H1 (cell line): ENCODE measurements around the gene POLD4. TPM values are rescaled to one million over a fixed set of nuclear protein-coding genes. Genes with fewer than 3 reads are reported as not detected.

Experiments
- CTCF ChIA-PET: fragments of 300-600 bp; sonication (Branson Sonifier 250); formaldehyde crosslinking; loops from one replicate; lab custom pipeline; 2021; ENCODE audit not compliant: partially characterized antibody; lab: Charles Lee
- POLR2A ChIA-PET: fragments of 300-600 bp; sonication (Branson Sonifier 250); formaldehyde crosslinking; loops from one replicate; lab custom pipeline; 2021; ENCODE audit warnings: inconsistent platforms; ENCODE audit not compliant: partially characterized antibody; lab: Charles Lee
- DNase-seq, 2 experiments: peaks; one replicate each; pipeline versions ENCODE4 v3.0.0 to v3.0.0-alpha.2; 2010 to 2022; ENCODE audit warnings: low spot score in 2 of 2, low read depth in 1 of 2, mixed read lengths in 1 of 2
- FAIRE-seq: peaks from 2 replicates; lab custom pipeline; 2011; peaks lifted over from hg19 to GRCh38; lab: Jason Lieb, UNC
- H2AFZ ChIP-seq: 2 replicates; pipeline ENCODE4 v1.8.1; 2012; ENCODE audit warnings: low read length, inconsistent platforms
- H2AK5ac ChIP-seq: 2 replicates; pipeline ENCODE4 v1.6.1; 2013; ENCODE audit warnings: low read depth, low read length
- H2BK120ac ChIP-seq: replicated peaks from 2 replicates; pipeline ENCODE3; 2013; ENCODE audit warnings: low read depth, low read length, inconsistent platforms
- H2BK12ac ChIP-seq: 2 replicates; pipeline ENCODE4 v1.6.1; 2013; ENCODE audit warnings: low read depth, low read length
- H2BK15ac ChIP-seq: 2 replicates; pipeline ENCODE4 v1.6.1; 2013; ENCODE audit warnings: low read length
- H2BK20ac ChIP-seq: 2 replicates; pipeline ENCODE4 v1.6.1; 2013; ENCODE audit warnings: low read length
- H2BK5ac ChIP-seq: 2 replicates; pipeline ENCODE4 v1.6.1; 2013; ENCODE audit warnings: low read depth, low read length
- H3K14ac ChIP-seq: 2 replicates; pipeline ENCODE4 v1.6.1; 2013; ENCODE audit warnings: inconsistent platforms; ENCODE audit not compliant: insufficient read length
- H3K18ac ChIP-seq: 2 replicates; pipeline ENCODE4 v1.6.1; 2013; ENCODE audit warnings: low read length; ENCODE audit errors: extremely low read depth
- H3K23ac ChIP-seq: 2 replicates; pipeline ENCODE4 v1.6.1; 2013; ENCODE audit warnings: inconsistent platforms; ENCODE audit not compliant: insufficient read length
- H3K23me2 ChIP-seq: 2 replicates; pipeline ENCODE4 v1.6.1; 2013; ENCODE audit warnings: low read depth, low read length
- H3K27ac ChIP-seq: 2 replicates; pipeline ENCODE4 v1.6.1; 2011; ENCODE audit warnings: low read depth, low read length, inconsistent platforms
- H3K27me3 ChIP-seq, 4 experiments: replicated peaks in 1 of 4; 1 replicate in 1 of 4; 2 replicates in 3 of 4; pipeline versions ENCODE4 v1.6.1 to v1.8.1; 2011 to 2013; ENCODE audit warnings: low read length in 3 of 4, mild to moderate bottlenecking in 3 of 4, inconsistent platforms in 2 of 4, mixed read lengths in 2 of 4, moderate library complexity in 1 of 4; ENCODE audit not compliant: control insufficient read depth in 3 of 4, insufficient read depth in 3 of 4; ENCODE audit errors: extremely low read depth in 1 of 4
- H3K36me3 ChIP-seq, 4 experiments: 2 replicates each; pipeline versions ENCODE4 v1.6.1 to v1.8.1; 2011 to 2013; ENCODE audit warnings: mild to moderate bottlenecking in 4 of 4, low read length in 3 of 4, moderate library complexity in 2 of 4, control low read depth in 1 of 4, inconsistent platforms in 1 of 4; ENCODE audit not compliant: insufficient read depth in 4 of 4, control insufficient read depth in 2 of 4
- H3K4ac ChIP-seq: replicated peaks from 2 replicates; pipeline ENCODE3; 2013; ENCODE audit warnings: low read length, low read depth, mixed read lengths, inconsistent platforms; ENCODE audit not compliant: insufficient read length
- H3K4me1 ChIP-seq, 4 experiments: replicated peaks in 1 of 4; 1 replicate in 1 of 4; 2 replicates in 3 of 4; pipeline versions ENCODE4 v1.6.1 to v1.8.1; 2011 to 2013; ENCODE audit warnings: low read length in 3 of 4, inconsistent platforms in 2 of 4, mixed read lengths in 1 of 4; ENCODE audit not compliant: insufficient read depth in 4 of 4, control insufficient read depth in 3 of 4
- H3K4me2 ChIP-seq, 2 experiments: 2 replicates each; pipeline versions ENCODE4 v1.6.1 to v1.8.1; 2011 to 2013; ENCODE audit warnings: low read depth in 2 of 2, low read length in 2 of 2, control low read depth in 1 of 2, inconsistent platforms in 1 of 2, mild to moderate bottlenecking in 1 of 2; ENCODE audit not compliant: insufficient read depth in 1 of 2
- H3K4me3 ChIP-seq, 4 experiments: fragments of 200-600, 300-600 bp in 1 of 4; sonication (generic), shearing (Covaris generic), sonication (Bioruptor Twin) in 1 of 4; 2 replicates each; pipeline versions ENCODE4 v1.5.1 to v1.8.1; 2011 to 2016; ENCODE audit warnings: low read length in 4 of 4, low read depth in 3 of 4, control low read depth in 2 of 4, inconsistent platforms in 2 of 4, mild to moderate bottlenecking in 2 of 4, mixed read lengths in 1 of 4, moderate library complexity in 1 of 4; ENCODE audit not compliant: insufficient read depth in 2 of 4; ENCODE audit errors: extremely low read depth in 1 of 4
- H3K56ac ChIP-seq: replicated peaks from 2 replicates; pipeline ENCODE3; 2013; ENCODE audit warnings: low read depth, mild to moderate bottlenecking, mixed read lengths, low read length, inconsistent platforms; ENCODE audit not compliant: insufficient read length
- H3K79me1 ChIP-seq: 2 replicates; pipeline ENCODE4 v1.6.1; 2013; ENCODE audit warnings: low read depth, low read length, control low read depth
- H3K79me2 ChIP-seq, 2 experiments: 2 replicates each; pipeline versions ENCODE4 v1.6.1 to v1.8.1; 2012 to 2013; ENCODE audit warnings: low read length in 2 of 2, mild to moderate bottlenecking in 2 of 2, inconsistent platforms in 1 of 2; ENCODE audit not compliant: insufficient read depth in 2 of 2, control insufficient read depth in 1 of 2
- H3K9ac ChIP-seq, 4 experiments: replicated peaks in 1 of 4; 1 replicate in 1 of 4; 2 replicates in 3 of 4; pipeline versions ENCODE4 v1.6.1 to v1.8.1; 2011 to 2013; ENCODE audit warnings: low read depth in 3 of 4, low read length in 3 of 4, control low read depth in 2 of 4, mild to moderate bottlenecking in 2 of 4, moderate library complexity in 2 of 4, inconsistent platforms in 1 of 4; ENCODE audit errors: extremely low read depth in 1 of 4
- H3K9me3 ChIP-seq, 2 experiments: 2 replicates each; pipeline versions ENCODE4 v1.6.1 to v1.8.1; 2012 to 2013; ENCODE audit warnings: mild to moderate bottlenecking in 2 of 2, moderate library complexity in 2 of 2, control low read depth in 1 of 2, inconsistent platforms in 1 of 2, low read depth in 1 of 2, low read length in 1 of 2, mixed read lengths in 1 of 2; ENCODE audit not compliant: insufficient read depth in 2 of 2
- H4K20me1 ChIP-seq, 2 experiments: replicated peaks in 1 of 2; 2 replicates each; pipeline versions ENCODE3 to v1.8.1; 2011 to 2013; ENCODE audit warnings: inconsistent platforms in 2 of 2, low read length in 2 of 2, mild to moderate bottlenecking in 1 of 2; ENCODE audit not compliant: insufficient read depth in 2 of 2, control insufficient read depth in 1 of 2
- H4K5ac ChIP-seq: 2 replicates; pipeline ENCODE4 v1.6.1; 2013; ENCODE audit warnings: low read length, low read depth, mixed read lengths, inconsistent platforms; ENCODE audit not compliant: insufficient read length
- H4K8ac ChIP-seq: 2 replicates; pipeline ENCODE4 v1.8.0; 2013; ENCODE audit warnings: mild to moderate bottlenecking, moderate library complexity, low read length, inconsistent platforms; ENCODE audit not compliant: insufficient read depth; ENCODE audit errors: extremely low read depth
- H4K91ac ChIP-seq: replicated peaks from 2 replicates; pipeline ENCODE3; 2013; ENCODE audit warnings: low read length, mixed read lengths, inconsistent platforms; ENCODE audit not compliant: insufficient read length
- BRCA1 ChIP-seq: IDR thresholded peaks from 2 replicates; pipeline ENCODE4 v1.6.1; 2012; ENCODE audit warnings: low read depth, low read length, improper control_type of control experiment
- KDM1A ChIP-seq: fragments of 200-600, 300-600 bp; sonication (generic); IDR thresholded peaks from 2 replicates; pipeline ENCODE4 v1.7.1; 2016; ENCODE audit warnings: mild to moderate bottlenecking, low read length, borderline replicate concordance
- SAP30 ChIP-seq: fragments of 300-600 bp; sonication (generic); IDR thresholded peaks from 2 replicates; pipeline ENCODE4 v1.7.1; 2012; ENCODE audit warnings: low read length, moderate library complexity, mild to moderate bottlenecking, inconsistent platforms; ENCODE audit not compliant: insufficient read depth, insufficient replicate concordance
- TEAD4 ChIP-seq: IDR thresholded peaks from 2 replicates; pipeline ENCODE4 v1.6.1; 2012; ENCODE audit warnings: low read depth, low read length, inconsistent platforms, mixed read lengths
- WGBS, 2 experiments: shearing (Covaris generic) in 1 of 2; methylation state at CpG; one replicate each; pipeline versions ENCODE4 v1.1.6 to v1.1.7; 2013 to 2015; ENCODE audit warnings: low lambda C conversion rate in 2 of 2, mixed read lengths in 2 of 2, inconsistent platforms in 1 of 2, low coverage in 1 of 2, missing lambda C conversion rate in 1 of 2; ENCODE audit not compliant: insufficient replicate concordance in 2 of 2, insufficient coverage in 1 of 2, insufficient read length in 1 of 2; ENCODE audit errors: extremely low coverage in 1 of 2, missing lambda C conversion rate in 1 of 2; 5-methylcytosine and 5-hydroxymethylcytosine counted together
- polyA plus RNA-seq, 7 experiments: library from polyadenylated mRNA; depleted of rRNA in 3 of 7; stranded (reverse) in 5 of 7; unstranded in 2 of 7; fragments of >200 nt in 5 of 7; fragments of 200-250 nt in 2 of 7; gene quantifications; 1 replicate in 5 of 7; 2 replicates in 1 of 7; 4 replicates in 1 of 7; pipeline versions ENCODE4 v1.2.1 to v1.2.3, GENCODE V29; 2011 to 2013; ENCODE audit warnings: missing spikeins in 2 of 7, mixed read lengths in 2 of 7
- total RNA-seq: library from RNA; stranded (reverse); fragmentation: NEBNext Ultra II Directional; extraction: Animal tissue kit (Norgen Biotek cat#: 25700); gene quantifications from 2 replicates; pipeline ENCODE4 v1.2.1, GENCODE V29; 2021

Gene POLD4
- total and polyA plus RNA-seq, 2 of the 8 experiments (the other 6 are each of a cell fraction or from before 2014, with no cell fraction given), result 21.2 to 46.7 TPM

DNA sequence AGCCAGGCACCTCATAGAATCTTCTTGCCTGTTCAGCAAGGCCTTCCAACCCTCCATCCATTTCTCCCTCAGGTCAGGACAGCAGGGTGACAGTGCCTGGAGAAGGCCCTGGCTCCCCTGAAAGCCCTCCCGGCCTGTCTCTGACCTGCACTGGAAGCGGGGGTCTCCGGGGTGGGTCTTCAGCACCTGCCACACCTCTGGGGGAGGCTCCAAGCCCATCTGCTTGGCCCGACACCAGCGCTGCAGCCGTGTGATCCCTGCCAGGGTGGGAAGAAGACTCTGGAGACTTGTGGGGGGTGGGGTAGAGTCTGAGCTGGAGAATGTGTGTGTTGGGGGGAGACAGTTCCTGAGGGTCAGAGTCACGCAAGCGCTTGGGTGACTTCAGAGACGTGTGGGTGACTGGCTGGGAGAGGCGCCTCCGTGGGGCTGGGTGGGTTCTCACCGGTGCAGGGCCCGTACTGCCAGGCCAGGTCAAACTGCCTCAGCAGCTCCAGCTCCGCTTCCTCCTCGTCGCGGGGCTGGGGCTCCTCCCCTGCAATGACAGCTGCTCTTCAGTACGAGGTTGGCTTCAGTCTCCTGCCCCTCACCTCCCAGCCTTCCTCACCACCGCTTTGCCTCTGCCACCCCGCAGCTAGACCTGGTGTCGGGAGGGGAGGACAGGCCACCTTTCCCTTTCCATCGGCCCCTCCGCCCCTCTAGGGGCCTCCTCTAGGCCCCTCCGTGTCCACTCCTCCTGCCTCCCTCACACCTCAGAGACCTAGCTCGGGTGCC lies 615 bp downstream of the POLD4 start:
- Histone ChIP-seq H3K27me3 (no peaks in the 10 kb centered on the region; a peak in 1 of 7 replicates), H3K79me2 (no peaks in the 10 kb centered on the region), H4K8ac (peak overlapping the region; percentile 69; the same call in 1 of the 2 replicates), H3K18ac (peak overlapping the region; percentile 60; the same call in 1 of the 2 replicates), H3K4me3 (peak overlapping the region; percentile 57 to 78 (median 73)), H2AK5ac (no peak overlapping the region), H3K9me3 (no peaks in the 10 kb centered on the region), H3K9ac (peak overlapping the region in 3 of 4 experiments; percentile 41 to 62 (median 51); a peak in 5 of 7 replicates), H3K23ac (no peak overlapping the region), H3K56ac (no peak overlapping the region), H3K27ac (peak overlapping the region; percentile 72; the same call in 1 of the 2 replicates), H2BK120ac (no peak overlapping the region), H3K4ac (no peak overlapping the region), H4K91ac (peak overlapping the region; percentile 11), H3K14ac (no peak overlapping the region), H2BK15ac (peak overlapping the region; percentile 72), H2BK5ac (peak overlapping the region; percentile 76), H3K4me1 (peaks cover 0 to 18% (median 15%) of the 10 kb centered on the region in 4 experiments; a peak in 6 of 7 replicates), H2BK12ac (no peak overlapping the region), H4K20me1 (peaks cover 0 to 3% of the 10 kb centered on the region in 2 experiments), H4K5ac (peak overlapping the region; percentile 95), H2BK20ac (no peak overlapping the region), H3K4me2 (peak overlapping the region; percentile 90 to 94), H3K23me2 (peaks cover 8% of the 10 kb centered on the region; the same call in 1 of the 2 replicates), H3K36me3 (no peaks in the 10 kb centered on the region), H3K79me1 (peaks cover 2% of the 10 kb centered on the region; the same call in 1 of the 2 replicates), H2AFZ (no peak overlapping the region)
- 35% methylated on average over 23 of the region's 25 CpGs; no CpG with 5 or more reads in 1 of the 2 experiments for WGBS, 2 experiments
- CTCF ChIA-PET, result interaction anchor here (0.7 to 20.0 kb wide), 10 partner anchors 9 to 195 kb away, joined by 3 to 1305 read pairs (median 19); partner anchors contain the start of genes CLCF1, PPP1CA, RAD9A and TBC1D10C
- DNase-seq (no peak), FAIRE-seq (no peak)
- TF ChIP-seq SAP30 (peak; percentile 93), TEAD4 (no peak), KDM1A (no peak), BRCA1 (no peak)
- POLR2A ChIA-PET, result interaction anchor here (0.7 to 3.4 kb wide), 17 partner anchors 14 to 231 kb away, joined by 3 to 16 read pairs (median 4); partner anchors contain the start of genes GSTP1 and RAD9A
